AG04450 (cell line): ENCODE data around the gene AKAP6. TPM values are rescaled to one million over a fixed set of nuclear protein-coding genes. Genes with fewer than 3 reads are reported as not detected.

Experiments used
- CTCF ChIA-PET: fragments of 300-600, 350-600 bp; formaldehyde crosslinking; extraction: SDS; loops from one replicate; lab custom pipeline; 2022; ENCODE audit warnings: antibody characterized with exemption, inconsistent platforms; lab: Charles Lee
- POLR2A ChIA-PET: fragments of 350-600 bp; formaldehyde crosslinking; extraction: SDS; loops from one replicate; lab custom pipeline; 2021; ENCODE audit warnings: antibody characterized with exemption, inconsistent platforms; lab: Yijun Ruan, JAX
- DNase-seq: peaks from one replicate; pipeline ENCODE4 v3.0.0-alpha.2; 2011; ENCODE audit warnings: low read depth, low spot score
- H3K27ac ChIP-seq: one replicate; pipeline ENCODE4 v1.5.1; 2012; ENCODE audit warnings: low read depth, low read length, control low read depth
- H3K27me3 ChIP-seq: one replicate; pipeline ENCODE4 v1.6.0; 2012; ENCODE audit warnings: low read length; ENCODE audit not compliant: control insufficient read depth, insufficient read depth
- H3K4me3 ChIP-seq: 2 replicates; pipeline ENCODE4 v1.5.1; 2011; ENCODE audit warnings: mild to moderate bottlenecking, low read depth, low read length, control low read depth
- H3K9me3 ChIP-seq: 2 replicates; pipeline ENCODE4 v1.5.1; 2012; ENCODE audit warnings: low read length; ENCODE audit not compliant: control insufficient read depth, insufficient read depth
- CTCF ChIP-seq: IDR thresholded peaks from 2 replicates; pipeline ENCODE4 v1.5.1; 2011; ENCODE audit warnings: low read depth, low read length, control low read depth, inconsistent platforms
- polyA plus RNA-seq: library from polyadenylated mRNA; depleted of rRNA; stranded (reverse); fragments of >200 nt; gene quantifications from 2 replicates; pipeline ENCODE4 v1.2.3, GENCODE V29; 2011

AKAP6 gene
- polyA plus RNA-seq, 1 experiment: 0.78 TPM

GRCh38 chr14:32407130-32407529 is 78.0 kb downstream of the AKAP6 start:
- no peak for DNase-seq
- CTCF ChIA-PET: no interaction called here
- Histone ChIP-seq H3K4me3 (no peak overlapping the region), H3K27me3 (no peaks in the 10 kb centered on the region), H3K9me3 (no peaks in the 10 kb centered on the region), H3K27ac (no peak overlapping the region)
- no peak for TF ChIP-seq CTCF
- POLR2A ChIA-PET: no interaction called here

GRCh38 chr14:32408018-32408417 is 78.9 kb downstream of the AKAP6 start:
- TF ChIP-seq CTCF: no peak
- Histone ChIP-seq H3K4me3 (no peak overlapping the region), H3K27me3 (no peaks in the 10 kb centered on the region), H3K27ac (no peak overlapping the region), H3K9me3 (no peaks in the 10 kb centered on the region)
- no peak for DNase-seq
- ChIA-PET POLR2A (no interaction called here), CTCF (no interaction called here)

GRCh38 chr14:32412103-32412502 is 83.0 kb downstream of the AKAP6 start:
- CTCF ChIA-PET: no interaction called here
- no peaks in the 10 kb centered on the region for H3K9me3 ChIP-seq
- POLR2A ChIA-PET: no interaction called here
- no peaks in the 10 kb centered on the region for H3K27me3 ChIP-seq
- H3K27ac ChIP-seq: no peak overlapping the region
- H3K4me3 ChIP-seq: no peak overlapping the region
- DNase-seq: no peak
- no peak for TF ChIP-seq CTCF

- DNase-seq: no peak
- CTCF ChIA-PET: no interaction called here
- no peak overlapping the region for H3K27ac ChIP-seq
Observed at GRCh38 chr14:32412532-32412931, 83.4 kb downstream of the AKAP6 start.

More at GRCh38 chr14:32412532-32412931, 83.4 kb downstream of the AKAP6 start:
- POLR2A ChIA-PET: no interaction called here
- no peaks in the 10 kb centered on the region for H3K27me3 ChIP-seq
- H3K4me3 ChIP-seq: no peak overlapping the region
- H3K9me3 ChIP-seq: no peaks in the 10 kb centered on the region
- no peak for TF ChIP-seq CTCF
